ENCODE results near the gene TEC. TPM values are rescaled to one million over a fixed set of nuclear protein-coding genes. Genes with fewer than 3 reads are reported as not detected.

The TEC gene
- polyA plus RNA-seq, 1 of the 3 experiments (the other 2 are of a cell fraction) = 0.85 TPM

GRCh38 chr4:48190839-48191238 is 78.8 kb downstream of the TEC start:
- no peak for DNase-seq
- no peaks in the 10 kb centered on the region for H3K9me2 ChIP-seq
- no peak overlapping the region for H3K9ac ChIP-seq
- H3K4me3 ChIP-seq (ENCODE audit: low read depth in 2 of 2, low read length in 1 of 2) = no peak overlapping the region
- CTCF ChIA-PET = no interaction called here
- H2AFZ ChIP-seq (ENCODE audit: low read depth) = no peak overlapping the region
- H3F3A ChIP-seq (replicated peaks; ENCODE audit: insufficient read depth) = no peaks in the 10 kb centered on the region
- H3K79me2 ChIP-seq (ENCODE audit: insufficient read depth) = no peaks in the 10 kb centered on the region
- POLR2A ChIA-PET = no interaction called here
- no peaks in the 10 kb centered on the region for H3K36me3 ChIP-seq (replicated peaks in 1 of 2; ENCODE audit: control insufficient read depth in 1 of 2, insufficient read depth in 2 of 2, low read length in 1 of 2)
- H3K27ac ChIP-seq (ENCODE audit: low read depth in 2 of 2, low read length in 1 of 2) = no peak overlapping the region
- no peaks in the 10 kb centered on the region for H3K27me3 ChIP-seq (ENCODE audit: insufficient read depth)
- TF ChIP-seq USF1 (IDR thresholded peaks at IDR 0.05; ENCODE audit: borderline replicate concordance, low read depth) (no peak), MXI1 (IDR thresholded peaks at IDR 0.05; ENCODE audit: low read depth, low read length) (no peak), USF2 (IDR thresholded peaks at IDR 0.05; ENCODE audit: borderline replicate concordance, low read depth, low read length) (no peak)
- H3K4me1 ChIP-seq (ENCODE audit: control insufficient read depth in 1 of 2, insufficient read depth in 2 of 2, low read depth in 1 of 2, low read length in 1 of 2) = peaks cover 2% of the 10 kb centered on the region in 2 experiments; a peak in 3 of 4 replicates
- no peaks in the 10 kb centered on the region for H3K9me3 ChIP-seq
- no peaks in the 10 kb centered on the region for H4K20me1 ChIP-seq (ENCODE audit: insufficient read depth)
- no peak overlapping the region for H3K4me2 ChIP-seq

- no peak for DNase-seq
- Histone ChIP-seq H3K4me3 (ENCODE audit: low read depth in 2 of 2, low read length in 1 of 2) (0 out of 4 replicates have a peak overlapping the region, but pooled peaks of 1 of the 2 experiments have one; percentile 19), H3K4me2 (no peak overlapping the region), H3K9me3 (no peaks in the 10 kb centered on the region), H3K27me3 (ENCODE audit: insufficient read depth) (no peaks in the 10 kb centered on the region), H3K4me1 (ENCODE audit: control insufficient read depth in 1 of 2, insufficient read depth in 2 of 2, low read depth in 1 of 2, low read length in 1 of 2) (no peaks in the 10 kb centered on the region; a peak in 2 of 4 replicates), H3K9me2 (no peaks in the 10 kb centered on the region), H3K9ac (no peak overlapping the region), H3K79me2 (ENCODE audit: insufficient read depth) (no peaks in the 10 kb centered on the region), H3K36me3 (replicated peaks in 1 of 2; ENCODE audit: control insufficient read depth in 1 of 2, insufficient read depth in 2 of 2, low read length in 1 of 2) (no peaks in the 10 kb centered on the region), H4K20me1 (ENCODE audit: insufficient read depth) (no peaks in the 10 kb centered on the region), H3F3A (replicated peaks; ENCODE audit: insufficient read depth) (no peaks in the 10 kb centered on the region), H2AFZ (ENCODE audit: low read depth) (no peak overlapping the region), H3K27ac (ENCODE audit: low read depth in 2 of 2, low read length in 1 of 2) (no peak overlapping the region)
- ChIA-PET POLR2A (no interaction called here), CTCF (no interaction called here)
- no peak for TF ChIP-seq MEF2A (IDR thresholded peaks at IDR 0.05; ENCODE audit: borderline replicate concordance, low read depth)
- no peak for TF ChIP-seq USF1 (IDR thresholded peaks at IDR 0.05; ENCODE audit: borderline replicate concordance, low read depth)
- no peak for TF ChIP-seq TAF1 (IDR thresholded peaks at IDR 0.05; ENCODE audit: borderline replicate concordance, low read depth, low read length)
- TF ChIP-seq FOXJ3 (CRISPR knock-in tag; IDR thresholded peaks at IDR 0.05) = no peak
- no peak for TF ChIP-seq EP300 (IDR thresholded peaks at IDR 0.05; ENCODE audit: borderline replicate concordance in 1 of 2, low read depth in 1 of 2, low read length in 1 of 2)
- no peak for TF ChIP-seq IRF3 (IDR thresholded peaks at IDR 0.05; ENCODE audit: low read depth, low read length)
- no peak for TF ChIP-seq RAD21 (IDR thresholded peaks at IDR 0.05; ENCODE audit: low read length)
- no peak for TF ChIP-seq RCOR1 (IDR thresholded peaks at IDR 0.05; ENCODE audit: low read length)
- no peak for TF ChIP-seq REST (IDR thresholded peaks at IDR 0.05; ENCODE audit: low read depth, low read length)
- TF ChIP-seq USF2 (IDR thresholded peaks at IDR 0.05; ENCODE audit: borderline replicate concordance, low read depth, low read length) = no peak
- 52% methylated on average over 2 of the region's 2 CpGs for WGBS (ENCODE audit: low lambda C conversion rate)
These were observed 79.9 kb downstream of the TEC start for GRCh38 chr4:48189731-48190130.

Measured in SK-N-SH (cell line).